ENCODE data around the gene VAV2.
"Not testable (repeated sequence)": the region's sequence is repeated elsewhere in the genome, so short reads cannot be mapped to it uniquely, and the experiment has no call there.

The VAV2 gene

GRCh38 chr9:133752739-133753446 lies 239.2 kb downstream of the VAV2 start:
- no peak overlapping the region for H3K9ac ChIP-seq
- H3K27ac ChIP-seq = no peak overlapping the region
- no peak for TF ChIP-seq CTCF (IDR thresholded peaks at IDR 0.05)
- no peaks in the 10 kb centered on the region for H3K27me3 ChIP-seq (ENCODE audit: control insufficient read depth, insufficient read depth, low read length)
- no peaks in the 10 kb centered on the region for H3K4me1 ChIP-seq
- H3K9me3 ChIP-seq (ENCODE audit: control insufficient read depth, low read length) = no peaks in the 10 kb centered on the region
- no peak overlapping the region for H3K4me2 ChIP-seq (ENCODE audit: low read length)
- H3K36me3 ChIP-seq (ENCODE audit: control insufficient read depth, insufficient read depth, low read length) = no peaks in the 10 kb centered on the region
- no peak overlapping the region for H3K4me3 ChIP-seq (ENCODE audit: low read depth, low read length)
- H2AFZ ChIP-seq = no peak overlapping the region
- no peaks in the 10 kb centered on the region for H3K79me2 ChIP-seq

GRCh38 chr9:133750982-133751649 lies 241.0 kb downstream of the VAV2 start:
- no peak overlapping the region for H3K4me3 ChIP-seq (ENCODE audit: low read depth, low read length)
- no peak overlapping the region for H3K27ac ChIP-seq
- no peak overlapping the region for H2AFZ ChIP-seq

GRCh38 chr9:133747309-133747708 lies 244.8 kb downstream of the VAV2 start:
- Histone ChIP-seq H3K4me1 (no peaks in the 10 kb centered on the region), H3K9ac (no peak overlapping the region), H3K79me2 (no peaks in the 10 kb centered on the region), H2AFZ (no peak overlapping the region), H3K27me3 (ENCODE audit: control insufficient read depth, insufficient read depth, low read length) (no peaks in the 10 kb centered on the region), H3K9me3 (ENCODE audit: control insufficient read depth, low read length) (no peaks in the 10 kb centered on the region), H3K4me3 (ENCODE audit: low read depth, low read length) (no peak overlapping the region), H3K4me2 (ENCODE audit: low read length) (no peak overlapping the region), H3K36me3 (ENCODE audit: control insufficient read depth, insufficient read depth, low read length) (no peaks in the 10 kb centered on the region), H3K27ac (no peak overlapping the region)
- no peak for TF ChIP-seq CTCF (IDR thresholded peaks at IDR 0.05)

More at GRCh38 chr9:133750982-133751649, 241.0 kb downstream of the VAV2 start:
- H3K9ac ChIP-seq = no peak overlapping the region
- no peaks in the 10 kb centered on the region for H3K79me2 ChIP-seq
- H3K36me3 ChIP-seq (ENCODE audit: control insufficient read depth, insufficient read depth, low read length) = no peaks in the 10 kb centered on the region
- H3K4me1 ChIP-seq = no peaks in the 10 kb centered on the region
- no peak for TF ChIP-seq CTCF (IDR thresholded peaks at IDR 0.05)
- H3K4me2 ChIP-seq (ENCODE audit: low read length) = no peak overlapping the region
- no peaks in the 10 kb centered on the region for H3K27me3 ChIP-seq (ENCODE audit: control insufficient read depth, insufficient read depth, low read length)
- no peaks in the 10 kb centered on the region for H3K9me3 ChIP-seq (ENCODE audit: control insufficient read depth, low read length)

DNA sequence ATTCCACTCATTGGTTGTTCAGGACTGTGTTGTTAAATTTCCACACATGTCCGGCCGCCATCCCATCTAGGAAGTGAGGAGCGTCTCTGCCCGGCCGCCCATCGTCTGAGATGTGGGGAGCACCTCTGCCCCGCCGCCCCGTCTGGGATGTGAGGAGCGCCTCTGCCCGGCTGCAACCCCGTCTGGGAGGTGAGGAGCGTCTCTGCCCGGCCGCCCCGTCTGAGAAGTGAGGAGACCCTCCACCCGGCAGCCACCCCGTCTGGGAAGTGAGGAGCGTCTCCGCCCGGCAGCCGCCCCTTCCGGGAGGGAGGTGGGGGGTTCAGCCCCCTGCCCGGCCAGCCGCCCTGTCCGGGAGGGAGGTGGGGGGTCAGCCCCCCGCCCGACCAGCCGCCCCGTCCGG lies 247.6 kb downstream of the VAV2 start:
- H3K27me3 ChIP-seq (ENCODE audit: control insufficient read depth, insufficient read depth, low read length); H3K27ac ChIP-seq; H3K36me3 ChIP-seq (ENCODE audit: control insufficient read depth, insufficient read depth, low read length); H3K4me2 ChIP-seq (ENCODE audit: low read length); H3K79me2 ChIP-seq; H3K9me3 ChIP-seq (ENCODE audit: control insufficient read depth, low read length); H2AFZ ChIP-seq; H3K4me3 ChIP-seq (ENCODE audit: low read depth, low read length); H3K4me1 ChIP-seq; H3K9ac ChIP-seq: not testable (repeated sequence)

DNA sequence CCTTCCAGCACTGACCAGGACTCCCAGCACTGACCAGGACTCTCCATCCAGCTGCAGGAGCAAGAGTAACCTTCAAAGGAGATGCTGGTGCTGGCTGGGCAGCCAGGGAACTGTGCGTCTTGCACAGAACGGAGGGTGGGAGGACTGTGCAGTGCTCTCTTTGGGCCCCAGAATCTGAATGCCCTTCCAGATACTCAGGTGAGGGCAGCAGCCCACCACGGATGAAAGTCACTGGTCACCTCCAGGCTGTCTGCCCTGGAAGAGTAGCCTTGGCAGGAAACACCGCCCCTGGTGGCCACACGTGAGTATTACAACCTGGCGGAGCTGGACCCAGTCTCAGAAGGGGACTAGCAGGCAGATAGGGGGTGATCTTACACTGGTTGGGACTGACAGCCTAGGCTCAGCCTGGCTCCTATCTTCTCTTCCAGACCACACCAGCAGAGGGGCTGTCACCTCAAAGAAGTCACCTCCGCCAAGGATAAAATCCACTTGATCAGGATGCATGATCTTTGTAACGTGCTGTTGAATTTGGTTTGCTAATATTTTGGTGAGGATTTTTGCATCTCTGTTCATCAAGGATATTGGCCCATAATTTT lies 249.2 kb downstream of the VAV2 start:
- H2AFZ ChIP-seq = no peak overlapping the region
- H3K9ac ChIP-seq = no peak overlapping the region
- no peaks in the 10 kb centered on the region for H3K9me3 ChIP-seq (ENCODE audit: control insufficient read depth, low read length)
- no peaks in the 10 kb centered on the region for H3K27me3 ChIP-seq (ENCODE audit: control insufficient read depth, insufficient read depth, low read length)
- H3K4me2 ChIP-seq (ENCODE audit: low read length) = no peak overlapping the region
- no peaks in the 10 kb centered on the region for H3K36me3 ChIP-seq (ENCODE audit: control insufficient read depth, insufficient read depth, low read length)
- no peaks in the 10 kb centered on the region for H3K79me2 ChIP-seq
- no peaks in the 10 kb centered on the region for H3K4me1 ChIP-seq
- TF ChIP-seq CTCF (IDR thresholded peaks at IDR 0.05) = peak; percentile 93
- H3K4me3 ChIP-seq (ENCODE audit: low read depth, low read length) = no peak overlapping the region
- H3K27ac ChIP-seq = no peak overlapping the region
